Thyroid gland (tissue), 4 donors: ENCODE results near the gene FHIT.

Experiments used
- POLR2A ChIP-seq, 2 donors: fragments of 450-650 bp; IDR thresholded peaks; one replicate each; pipeline ENCODE4 v1.6.1; 2017; ENCODE audit warnings: antibody characterized with exemption in 2 of 2, mild to moderate bottlenecking in 2 of 2, moderate library complexity in 1 of 2
- TF ChIP-seq, protein P1 (sequence below), 6 experiments: fragments of 200-600 bp in 3 of 6; fragments of 450-650 bp in 3 of 6; sonication (generic) in 3 of 6; IDR thresholded peaks; one replicate each; pipeline ENCODE4 v1.5.1; 2016 to 2019; ENCODE audit warnings: antibody characterized with exemption in 6 of 6, mild to moderate bottlenecking in 2 of 6, inconsistent platforms in 1 of 6, moderate library complexity in 1 of 6

- TF ChIP-seq, protein P1, sequence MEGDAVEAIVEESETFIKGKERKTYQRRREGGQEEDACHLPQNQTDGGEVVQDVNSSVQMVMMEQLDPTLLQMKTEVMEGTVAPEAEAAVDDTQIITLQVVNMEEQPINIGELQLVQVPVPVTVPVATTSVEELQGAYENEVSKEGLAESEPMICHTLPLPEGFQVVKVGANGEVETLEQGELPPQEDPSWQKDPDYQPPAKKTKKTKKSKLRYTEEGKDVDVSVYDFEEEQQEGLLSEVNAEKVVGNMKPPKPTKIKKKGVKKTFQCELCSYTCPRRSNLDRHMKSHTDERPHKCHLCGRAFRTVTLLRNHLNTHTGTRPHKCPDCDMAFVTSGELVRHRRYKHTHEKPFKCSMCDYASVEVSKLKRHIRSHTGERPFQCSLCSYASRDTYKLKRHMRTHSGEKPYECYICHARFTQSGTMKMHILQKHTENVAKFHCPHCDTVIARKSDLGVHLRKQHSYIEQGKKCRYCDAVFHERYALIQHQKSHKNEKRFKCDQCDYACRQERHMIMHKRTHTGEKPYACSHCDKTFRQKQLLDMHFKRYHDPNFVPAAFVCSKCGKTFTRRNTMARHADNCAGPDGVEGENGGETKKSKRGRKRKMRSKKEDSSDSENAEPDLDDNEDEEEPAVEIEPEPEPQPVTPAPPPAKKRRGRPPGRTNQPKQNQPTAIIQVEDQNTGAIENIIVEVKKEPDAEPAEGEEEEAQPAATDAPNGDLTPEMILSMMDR (IDR thresholded peaks at IDR 0.05) = no peak
- TF ChIP-seq POLR2A (IDR thresholded peaks at IDR 0.05) = no peak
Observed at GRCh38 chr3:59839810-59840515, 1411.3 kb downstream of the FHIT start.
